OCI-LY3 (cell line): ENCODE results near the gene E2F6.

Source experiments
- H2AFZ ChIP-seq: fragments of 200-600, 300-600 bp; shearing (Covaris generic); 2 replicates; pipeline ENCODE4 v1.6.0; 2014; ENCODE audit warnings: antibody characterized with exemption, low read depth, low read length
- H3K27ac ChIP-seq: fragments of 200-600, 300-600 bp; sonication (generic); 2 replicates; pipeline ENCODE4 v1.5.1; 2014; ENCODE audit warnings: mild to moderate bottlenecking, low read length, moderate library complexity, mixed read lengths
- H3K27me3 ChIP-seq: fragments of 200-600, 300-600 bp; sonication (generic); 2 replicates; pipeline ENCODE4 v1.6.1; 2014; ENCODE audit warnings: low read depth, low read length, mixed read lengths
- H3K36me3 ChIP-seq: fragments of 200-600, 300-600 bp; sonication (generic); replicated peaks from 2 replicates; pipeline ENCODE3; 2014; ENCODE audit warnings: low read depth, low read length, mixed read lengths
- H3K4me1 ChIP-seq: fragments of 300-600, 200-600 bp; sonication (generic); 2 replicates; pipeline ENCODE4 v1.6.1; 2014; ENCODE audit warnings: low read length, mixed read lengths
- H3K4me2 ChIP-seq: fragments of 200-600, 300-600 bp; sonication (generic); 2 replicates; pipeline ENCODE4 v1.6.1; 2014; ENCODE audit warnings: low read length, mixed read lengths
- H3K4me3 ChIP-seq: fragments of 300-600, 200-600 bp; sonication (generic); 2 replicates; pipeline ENCODE4 v1.5.1; 2014; ENCODE audit warnings: antibody characterized with exemption, mild to moderate bottlenecking, low read length, moderate library complexity
- H3K79me2 ChIP-seq: fragments of 300-600, 200-600 bp; shearing (Covaris generic); 2 replicates; pipeline ENCODE4 v1.6.1; 2014; ENCODE audit warnings: mild to moderate bottlenecking, low read length, mixed read lengths
- H3K9ac ChIP-seq: fragments of 300-600, 200-600 bp; shearing (Covaris generic); 2 replicates; pipeline ENCODE4 v1.6.0; 2014; ENCODE audit warnings: mild to moderate bottlenecking, low read length, moderate library complexity
- H3K9me3 ChIP-seq: fragments of 200-600, 300-600 bp; shearing (Covaris generic); 2 replicates; pipeline ENCODE4 v1.6.1; 2014; ENCODE audit warnings: low read length, mixed read lengths; ENCODE audit not compliant: insufficient read depth
- H4K20me1 ChIP-seq: fragments of 200-600, 300-600 bp; sonication (generic); 2 replicates; pipeline ENCODE4 v1.6.1; 2016; ENCODE audit warnings: low read length, mixed read lengths; ENCODE audit not compliant: insufficient read depth
- EZH2phosphoT487 ChIP-seq: fragments of 200-600 bp; shearing (Covaris generic); IDR thresholded peaks from 2 replicates; pipeline ENCODE4 v1.6.1; 2018; ENCODE audit warnings: antibody characterized with exemption, mixed run types, low read depth
- TF ChIP-seq, protein P1 (sequence below): fragments of 200-600, 300-600 bp; sonication (generic); IDR thresholded peaks from 2 replicates; pipeline ENCODE4 v1.5.1; 2014; ENCODE audit warnings: antibody characterized with exemption, low read length, low read depth

The E2F6 gene

GRCh38 chr2:11421863-11422490 lies 44.0 kb downstream of the E2F6 start:
- TF ChIP-seq EZH2phosphoT487: no peak
- TF ChIP-seq, protein P1, sequence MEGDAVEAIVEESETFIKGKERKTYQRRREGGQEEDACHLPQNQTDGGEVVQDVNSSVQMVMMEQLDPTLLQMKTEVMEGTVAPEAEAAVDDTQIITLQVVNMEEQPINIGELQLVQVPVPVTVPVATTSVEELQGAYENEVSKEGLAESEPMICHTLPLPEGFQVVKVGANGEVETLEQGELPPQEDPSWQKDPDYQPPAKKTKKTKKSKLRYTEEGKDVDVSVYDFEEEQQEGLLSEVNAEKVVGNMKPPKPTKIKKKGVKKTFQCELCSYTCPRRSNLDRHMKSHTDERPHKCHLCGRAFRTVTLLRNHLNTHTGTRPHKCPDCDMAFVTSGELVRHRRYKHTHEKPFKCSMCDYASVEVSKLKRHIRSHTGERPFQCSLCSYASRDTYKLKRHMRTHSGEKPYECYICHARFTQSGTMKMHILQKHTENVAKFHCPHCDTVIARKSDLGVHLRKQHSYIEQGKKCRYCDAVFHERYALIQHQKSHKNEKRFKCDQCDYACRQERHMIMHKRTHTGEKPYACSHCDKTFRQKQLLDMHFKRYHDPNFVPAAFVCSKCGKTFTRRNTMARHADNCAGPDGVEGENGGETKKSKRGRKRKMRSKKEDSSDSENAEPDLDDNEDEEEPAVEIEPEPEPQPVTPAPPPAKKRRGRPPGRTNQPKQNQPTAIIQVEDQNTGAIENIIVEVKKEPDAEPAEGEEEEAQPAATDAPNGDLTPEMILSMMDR: no peak
- Histone ChIP-seq H2AFZ (no peak overlapping the region), H4K20me1 (no peaks in the 10 kb centered on the region), H3K36me3 (peaks cover 3% of the 10 kb centered on the region), H3K9ac (no peak overlapping the region), H3K4me2 (no peak overlapping the region), H3K27ac (no peak overlapping the region), H3K9me3 (peaks cover 8% of the 10 kb centered on the region; the same call in 1 of the 2 replicates), H3K4me1 (no peaks in the 10 kb centered on the region), H3K27me3 (no peaks in the 10 kb centered on the region), H3K79me2 (no peaks in the 10 kb centered on the region), H3K4me3 (no peak overlapping the region)

- H3K36me3 ChIP-seq: peaks cover 3% of the 10 kb centered on the region
- no peaks in the 10 kb centered on the region for H3K4me1 ChIP-seq
- no peak overlapping the region for H3K27ac ChIP-seq
- H3K4me3 ChIP-seq: no peak overlapping the region
- H2AFZ ChIP-seq: no peak overlapping the region
- no peak for TF ChIP-seq EZH2phosphoT487
- TF ChIP-seq, protein P1: no peak
- H3K79me2 ChIP-seq: no peaks in the 10 kb centered on the region
- H4K20me1 ChIP-seq: no peaks in the 10 kb centered on the region
- peaks cover 8% of the 10 kb centered on the region; the same call in 1 of the 2 replicates for H3K9me3 ChIP-seq
- H3K27me3 ChIP-seq: no peaks in the 10 kb centered on the region
- no peak overlapping the region for H3K9ac ChIP-seq
- no peak overlapping the region for H3K4me2 ChIP-seq
Measured at GRCh38 chr2:11420671-11421070, 45.3 kb downstream of the E2F6 start.

- TF ChIP-seq, protein P1: no peak
- TF ChIP-seq EZH2phosphoT487: no peak
- no peaks in the 10 kb centered on the region for H3K79me2 ChIP-seq
- no peaks in the 10 kb centered on the region for H4K20me1 ChIP-seq
- no peak overlapping the region for H3K9ac ChIP-seq
- no peak overlapping the region for H3K4me2 ChIP-seq
- H3K9me3 ChIP-seq: peaks cover 8% of the 10 kb centered on the region; the same call in 1 of the 2 replicates
- no peak overlapping the region for H3K4me3 ChIP-seq
- H3K4me1 ChIP-seq: no peaks in the 10 kb centered on the region
- H3K36me3 ChIP-seq: peaks cover 3% of the 10 kb centered on the region
- H3K27ac ChIP-seq: no peak overlapping the region
- no peak overlapping the region for H2AFZ ChIP-seq
- no peaks in the 10 kb centered on the region for H3K27me3 ChIP-seq
Measured at GRCh38 chr2:11420190-11420589, 45.8 kb downstream of the E2F6 start.

GRCh38 chr2:11419781-11420180 lies 46.2 kb downstream of the E2F6 start:
- no peak overlapping the region for H3K9ac ChIP-seq

More at GRCh38 chr2:11419781-11420180, 46.2 kb downstream of the E2F6 start:
- TF ChIP-seq, protein P1: no peak
- no peak for TF ChIP-seq EZH2phosphoT487
- Histone ChIP-seq H3K27ac (no peak overlapping the region), H4K20me1 (no peaks in the 10 kb centered on the region), H3K4me2 (no peak overlapping the region), H3K4me1 (no peaks in the 10 kb centered on the region), H2AFZ (no peak overlapping the region), H3K27me3 (no peaks in the 10 kb centered on the region), H3K36me3 (peaks cover 3% of the 10 kb centered on the region), H3K4me3 (no peak overlapping the region), H3K9me3 (peaks cover 8% of the 10 kb centered on the region; the same call in 1 of the 2 replicates), H3K79me2 (no peaks in the 10 kb centered on the region)
